HEK293T (cell line): ENCODE data around the gene BRINP1.

Experiments used
- ARNT ChIP-seq: fragments of 450-650 bp; IDR thresholded peaks from 2 replicates; pipeline ENCODE4 v1.6.1; 2017; ENCODE audit warnings: mild to moderate bottlenecking
- BHLHE40 ChIP-seq: fragments of 450-650 bp; IDR thresholded peaks from 2 replicates; pipeline ENCODE4 v1.6.1; 2016; ENCODE audit warnings: mild to moderate bottlenecking, moderate library complexity, borderline replicate concordance
- CTBP1 ChIP-seq: fragments of 450-650 bp; IDR thresholded peaks from 2 replicates; pipeline ENCODE4 v1.6.1; 2016; ENCODE audit warnings: borderline replicate concordance
- ELF4 ChIP-seq: fragments of 450-650 bp; IDR thresholded peaks from 2 replicates; pipeline ENCODE4 v1.6.1; 2017; ENCODE audit warnings: antibody characterized with exemption
- FOXK2 ChIP-seq: fragments of 450-650 bp; IDR thresholded peaks from 2 replicates; pipeline ENCODE4 v1.6.1; 2016; ENCODE audit warnings: mild to moderate bottlenecking
- FOXM1 ChIP-seq: fragments of 450-650 bp; IDR thresholded peaks from 2 replicates; pipeline ENCODE4 v1.6.1; 2017; ENCODE audit warnings: mild to moderate bottlenecking, borderline replicate concordance
- HDGF ChIP-seq: fragments of 450-650 bp; IDR thresholded peaks from 2 replicates; pipeline ENCODE4 v1.6.1; 2017; ENCODE audit warnings: antibody characterized with exemption, borderline replicate concordance
- LEF1 ChIP-seq: fragments of 450-650 bp; IDR thresholded peaks from 2 replicates; pipeline ENCODE4 v1.6.1; 2017; ENCODE audit warnings: mild to moderate bottlenecking, borderline replicate concordance
- SP1 ChIP-seq: fragments of 450-650 bp; IDR thresholded peaks from 2 replicates; pipeline ENCODE4 v1.6.1; 2017

DNA sequence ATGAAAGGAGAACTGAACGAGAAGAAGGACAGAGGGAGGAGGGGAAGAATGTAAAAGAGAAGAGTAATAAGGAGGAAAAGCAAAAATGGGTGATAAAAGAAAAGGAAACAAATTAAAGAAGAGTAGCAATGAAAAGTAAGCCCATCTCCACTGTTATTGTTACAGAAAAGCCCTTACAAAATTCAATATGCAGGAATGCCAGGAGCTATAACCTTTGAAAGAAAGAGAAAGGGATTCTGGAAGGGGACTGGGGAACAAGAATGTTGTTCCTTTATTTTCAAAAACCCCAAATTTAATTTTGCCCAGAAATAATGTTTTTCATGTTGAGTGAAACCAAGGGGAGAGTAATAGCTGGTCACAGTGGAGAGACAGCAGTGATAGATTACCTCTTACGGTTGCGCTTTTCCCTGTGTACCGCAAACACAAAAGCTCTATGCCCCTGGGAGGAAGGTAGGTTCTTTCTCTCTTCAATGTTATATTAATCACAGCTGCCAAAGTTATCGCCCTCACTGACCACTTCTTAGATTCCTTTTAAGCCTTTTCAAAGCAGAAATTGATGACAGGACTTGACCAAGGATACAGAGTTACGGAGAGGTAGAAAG, 86.7 kb downstream of the BRINP1 start:
- no peak for TF ChIP-seq HDGF
- no peak for TF ChIP-seq SP1
- no peak for TF ChIP-seq ELF4
- TF ChIP-seq FOXM1, result no peak
- no peak for TF ChIP-seq FOXK2
- TF ChIP-seq BHLHE40, result no peak
- TF ChIP-seq LEF1, result no peak
- no peak for TF ChIP-seq CTBP1
- TF ChIP-seq ARNT, result no peak
